Panc1 (cell line): ENCODE measurements around the gene AKR1B15. TPM values are rescaled to one million over a fixed set of nuclear protein-coding genes. Genes with fewer than 3 reads are reported as not detected.

ENCODE experiments used
- ATAC-seq: fragments of 200-7000 bp; cut with Tn5 transposase; 2 replicates; pipeline ENCODE4 v1.9.1; 2020; ENCODE audit warnings: mild to moderate bottlenecking, moderate library complexity
- BruUV-seq: library from RNA; stranded (reverse); fragments of 400-500 nt; replicated peaks from 2 replicates; lab custom pipeline; 2021; lab: Mats Ljungman, UMichigan
- CTCF ChIA-PET: fragments of 300-600 bp; sonication (Branson Sonifier 250); formaldehyde crosslinking; loops from one replicate; lab custom pipeline; 2022; ENCODE audit warnings: antibody characterized with exemption; lab: Charles Lee
- POLR2A ChIA-PET: fragments of 300-600 bp; sonication (Branson Sonifier 250); formaldehyde crosslinking; loops from one replicate; lab custom pipeline; 2022; ENCODE audit warnings: antibody characterized with exemption; lab: Charles Lee
- DNase-seq: peaks from one replicate; pipeline ENCODE4 v3.0.0-alpha.2; 2010; ENCODE audit warnings: low read depth, low spot score
- H3K27ac ChIP-seq: 2 replicates; pipeline ENCODE4 v1.5.1; 2011; ENCODE audit warnings: mild to moderate bottlenecking, low read length, inconsistent platforms
- H3K27me3 ChIP-seq: fragments of 200-500 bp; sonication (Bioruptor generic); 2 replicates; pipeline ENCODE4 v1.6.0; 2014; ENCODE audit warnings: low read length, inconsistent platforms; ENCODE audit not compliant: control insufficient read depth, insufficient read depth
- H3K36me3 ChIP-seq: fragments of 200-500 bp; sonication (Bioruptor generic); 2 replicates; pipeline ENCODE4 v1.5.1; 2014; ENCODE audit warnings: inconsistent platforms, mild to moderate bottlenecking, low read length, moderate library complexity; ENCODE audit not compliant: control insufficient read depth, insufficient read depth
- H3K4me1 ChIP-seq: 2 replicates; pipeline ENCODE4 v1.5.1; 2011; ENCODE audit warnings: inconsistent platforms, mild to moderate bottlenecking, low read length, moderate library complexity; ENCODE audit not compliant: control insufficient read depth, insufficient read depth
- H3K4me3 ChIP-seq, 2 experiments: 2 replicates each; pipeline ENCODE4 v1.5.1; 2011 to 2012; ENCODE audit warnings: low read depth in 2 of 2, low read length in 2 of 2, mild to moderate bottlenecking in 2 of 2, inconsistent platforms in 1 of 2, moderate library complexity in 1 of 2
- H3K9me3 ChIP-seq: fragments of 200-500 bp; sonication (Bioruptor generic); 2 replicates; pipeline ENCODE4 v1.5.1; 2014; ENCODE audit warnings: low read depth, mild to moderate bottlenecking, inconsistent platforms, low read length, moderate library complexity; ENCODE audit not compliant: control insufficient read depth, insufficient read depth
- CTCF ChIP-seq: fragments of 450-650 bp; IDR thresholded peaks from 2 replicates; pipeline ENCODE4 v1.5.1; 2017; ENCODE audit warnings: mild to moderate bottlenecking
- POLR2AphosphoS5 ChIP-seq: IDR thresholded peaks from 2 replicates; pipeline ENCODE4 v1.6.1; 2012; ENCODE audit warnings: mild to moderate bottlenecking, low read depth, low read length, moderate library complexity
- REST ChIP-seq, 2 experiments: IDR thresholded peaks; 2 replicates each; pipeline ENCODE4 v1.6.1; 2011 to 2012; ENCODE audit warnings: low read depth in 2 of 2, control low read depth in 1 of 2, low read length in 1 of 2, mild to moderate bottlenecking in 1 of 2, moderate library complexity in 1 of 2; ENCODE audit not compliant: insufficient read depth in 1 of 2
- SIN3A ChIP-seq: IDR thresholded peaks from 2 replicates; pipeline ENCODE4 v1.6.1; 2012; ENCODE audit warnings: low read depth, mild to moderate bottlenecking, low read length, moderate library complexity, borderline replicate concordance; ENCODE audit not compliant: insufficient read depth
- TCF7L2 ChIP-seq: IDR thresholded peaks from 2 replicates; pipeline ENCODE4 v1.6.1; 2011; ENCODE audit warnings: mild to moderate bottlenecking, low read depth, low read length, inconsistent platforms
- in situ Hi-C: cut with HindIII; loops from 2 replicates; pipeline ENCODE4 v1.10.0; 2016; ENCODE audit warnings: low sequenced_read_pairs, low pct_unique_long_range_greater_than_20kb
- intact Hi-C: fragments of 100-400 bp; cut with micrococcal nuclease; formaldehyde crosslinking; loops from one replicate; pipeline ENCODE4 v1.10.0; 2022; ENCODE audit not compliant: unreplicated experiment
- total RNA-seq: library from RNA; stranded (reverse); gene quantifications from one replicate; pipeline ENCODE4 v1.2.1, GENCODE V29; 2021; ENCODE audit not compliant: unreplicated experiment

AKR1B15 gene
- total RNA-seq, 1 experiment from 2014 or later = not detected

DNA sequence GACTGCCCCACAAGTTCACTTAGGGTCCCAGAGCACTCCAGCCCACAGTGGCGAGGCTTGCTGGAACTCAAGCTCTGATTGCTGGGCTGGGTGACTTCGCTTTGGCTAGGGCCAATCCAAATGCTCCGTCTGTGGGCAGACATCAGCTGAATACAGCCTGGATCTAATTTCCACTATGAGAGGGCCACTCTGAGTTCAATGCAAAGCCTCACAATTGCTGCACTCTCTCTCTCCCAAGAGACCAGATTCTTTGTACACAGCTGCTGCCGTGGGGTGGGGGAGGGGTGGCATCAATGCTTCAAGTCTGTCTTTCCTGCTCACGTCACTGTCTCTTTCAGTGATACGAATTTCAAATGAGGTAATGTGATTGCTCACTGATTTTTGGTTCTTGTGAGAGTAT, 50.5 kb downstream of the AKR1B15 start:
- Histone ChIP-seq H3K4me3 (no peak overlapping the region), H3K27me3 (no peaks in the 10 kb centered on the region), H3K36me3 (no peaks in the 10 kb centered on the region), H3K9me3 (no peaks in the 10 kb centered on the region), H3K27ac (no peak overlapping the region), H3K4me1 (no peaks in the 10 kb centered on the region)
- CTCF ChIA-PET = no interaction called here
- no peak for DNase-seq
- no peak for TF ChIP-seq SIN3A
- no peak for TF ChIP-seq POLR2AphosphoS5
- TF ChIP-seq REST (IDR thresholded peaks at IDR 0.05; ENCODE audit: insufficient read depth in 1 of 2, low read depth in 2 of 2, low read length in 1 of 2) = no peak
- TF ChIP-seq TCF7L2 = no peak
- TF ChIP-seq CTCF = no peak
- ATAC-seq = no peak
- in situ Hi-C loops = no loop called here
- POLR2A ChIA-PET = interaction anchor here (0.5 kb wide), 1 partner anchor 1508 kb away, joined by 3 read pairs; no protein-coding TSS in a partner anchor
- intact Hi-C loops = no loop called here
- no TSS peak for BruUV-seq

DNA sequence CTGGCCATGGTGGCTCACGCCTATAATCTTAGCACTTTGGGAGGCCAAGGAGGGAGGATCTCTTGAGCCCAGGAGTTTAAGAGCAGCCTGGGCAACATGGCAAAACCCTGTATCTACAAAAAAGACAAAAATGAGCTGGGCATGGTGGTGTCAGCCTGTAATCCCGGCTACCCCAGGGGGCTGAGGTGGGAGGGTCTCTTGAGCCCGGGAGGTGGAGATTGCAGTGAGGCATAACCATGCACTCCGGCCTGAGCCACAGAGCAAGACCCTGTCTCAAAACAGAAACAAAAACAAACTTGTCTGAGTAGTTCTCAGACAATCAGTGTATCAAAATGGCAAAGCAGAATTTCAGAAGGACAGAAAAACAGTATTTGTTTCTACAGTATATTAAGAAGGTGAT, 52.5 kb downstream of the AKR1B15 start:
- no peak for DNase-seq
- H3K27me3 ChIP-seq = no peaks in the 10 kb centered on the region
- no peak overlapping the region for H3K4me3 ChIP-seq
- in situ Hi-C loops (no loop called here), intact Hi-C loops (no loop called here)
- BruUV-seq = no TSS peak
- no peaks in the 10 kb centered on the region for H3K36me3 ChIP-seq
- ChIA-PET CTCF (no interaction called here), POLR2A (no interaction called here)
- H3K4me1 ChIP-seq = no peaks in the 10 kb centered on the region
- no peaks in the 10 kb centered on the region for H3K9me3 ChIP-seq
- no peak for TF ChIP-seq CTCF
- no peak for TF ChIP-seq REST (IDR thresholded peaks at IDR 0.05; ENCODE audit: insufficient read depth in 1 of 2, low read depth in 2 of 2, low read length in 1 of 2)
- no peak for TF ChIP-seq SIN3A
- TF ChIP-seq POLR2AphosphoS5 = no peak
- no peak for TF ChIP-seq TCF7L2
- ATAC-seq = no peak
- no peak overlapping the region for H3K27ac ChIP-seq
